VCaP (cell line): ENCODE measurements around the gene ZNF557.

Experiments used
- H3K27ac ChIP-seq: fragments of 450-650 bp; 2 replicates; pipeline ENCODE4 v1.5.1; 2017
- CTCF ChIP-seq: fragments of 450-650 bp; conservative IDR thresholded peaks from 2 replicates; pipeline ENCODE4 v1.5.1; 2017; ENCODE audit warnings: mild to moderate bottlenecking, moderate library complexity

Gene ZNF557

DNA sequence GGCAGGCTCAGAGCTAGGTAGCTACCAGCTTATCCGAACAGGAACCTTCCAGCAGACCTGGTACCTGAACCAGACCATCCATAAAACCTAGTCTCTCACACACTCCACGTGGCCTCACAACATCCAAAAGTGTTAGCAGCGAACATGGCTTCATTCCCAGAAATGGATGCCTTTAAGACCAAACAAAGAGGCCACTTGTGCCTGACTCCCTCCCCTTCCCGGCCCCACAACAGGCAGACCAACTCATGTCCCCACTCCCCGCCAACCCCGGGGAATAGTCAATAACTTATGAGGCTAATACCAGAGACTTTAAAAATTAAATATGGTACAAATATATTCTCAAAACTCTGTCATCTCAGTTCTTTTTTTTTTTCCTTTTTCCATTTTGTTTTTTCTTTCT is 46.2 kb downstream of the ZNF557 start:
- no peak for TF ChIP-seq CTCF

GRCh38 chr19:7117248-7117647 is 47.7 kb downstream of the ZNF557 start:
- no peak overlapping the region for H3K27ac ChIP-seq
- no peak for TF ChIP-seq CTCF

More for the DNA sequence above, 46.2 kb downstream of the ZNF557 start:
- H3K27ac ChIP-seq, result no peak overlapping the region

- H3K27ac ChIP-seq, result no peak overlapping the region
- TF ChIP-seq CTCF, result no peak
These were observed 50.1 kb downstream of the ZNF557 start for GRCh38 chr19:7119582-7119981.

GRCh38 chr19:7120499-7120898 is 51.0 kb downstream of the ZNF557 start:
- H3K27ac ChIP-seq, result no peak overlapping the region
- TF ChIP-seq CTCF, result no peak

GRCh38 chr19:7122701-7123100 is 53.2 kb downstream of the ZNF557 start:
- TF ChIP-seq CTCF, result no peak
- H3K27ac ChIP-seq, result no peak overlapping the region

DNA sequence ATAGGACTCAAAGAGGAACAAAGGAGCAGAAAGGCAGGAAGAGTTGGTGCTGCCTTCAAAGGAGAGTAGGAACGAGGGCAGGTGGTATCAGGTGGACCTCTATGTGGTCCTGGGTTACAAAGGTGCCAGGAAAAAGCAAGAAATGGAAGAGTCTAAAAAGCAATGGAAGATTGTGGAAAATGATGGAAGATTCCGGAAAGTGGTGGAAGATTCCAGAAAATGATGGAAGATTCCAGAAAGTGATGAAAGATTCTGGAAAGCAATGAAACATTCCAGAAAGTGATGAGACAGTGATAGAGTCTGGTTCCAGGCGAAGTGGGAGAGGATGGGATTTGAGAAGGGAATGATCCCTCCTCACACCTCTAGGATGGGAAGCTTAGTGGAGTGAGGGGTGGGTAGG is 55.3 kb downstream of the ZNF557 start:
- H3K27ac ChIP-seq, result no peak overlapping the region
- no peak for TF ChIP-seq CTCF

DNA sequence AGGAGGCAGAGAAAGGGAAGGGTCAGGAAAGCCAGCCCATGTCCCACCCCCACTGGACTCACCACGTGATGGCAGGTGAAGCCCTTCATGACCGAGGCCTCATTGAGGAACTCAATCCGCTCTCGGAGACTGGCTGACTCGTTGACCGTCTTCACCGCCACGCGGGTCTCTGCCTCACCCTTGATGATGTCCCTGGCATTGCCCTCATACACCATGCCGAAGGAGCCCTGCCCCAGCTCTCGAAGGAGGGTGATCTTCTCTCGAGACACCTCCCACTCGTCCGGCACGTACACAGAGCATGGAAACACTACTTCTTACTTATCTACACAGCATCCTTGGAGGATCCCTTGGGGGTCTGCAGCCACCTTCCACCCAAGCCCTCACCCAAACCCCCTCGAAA is 55.7 kb downstream of the ZNF557 start:
- no peak overlapping the region for H3K27ac ChIP-seq
- no peak for TF ChIP-seq CTCF

DNA sequence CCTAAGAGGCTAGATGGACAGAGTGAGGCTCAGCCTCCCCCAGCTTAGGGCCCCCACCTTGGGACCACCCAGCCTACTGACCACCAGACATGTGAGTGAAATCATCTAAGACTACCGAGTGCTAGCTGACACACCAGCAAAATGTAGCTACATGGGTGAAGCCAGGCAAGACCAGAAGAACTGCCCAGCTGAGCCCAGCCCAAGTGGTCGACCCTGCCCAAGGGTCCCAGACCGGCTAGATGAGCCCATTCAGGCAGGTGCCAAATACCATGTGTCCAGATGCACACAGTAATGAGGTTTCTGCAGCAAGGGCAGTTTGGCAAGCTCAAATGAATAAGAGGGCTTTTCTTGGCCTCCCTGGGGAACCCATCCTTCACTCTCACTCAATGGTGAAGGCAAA is 56.6 kb downstream of the ZNF557 start:
- no peak for TF ChIP-seq CTCF
- no peak overlapping the region for H3K27ac ChIP-seq
